Neural cell (in vitro differentiated cells): ENCODE data around the gene FGF14. TPM values are rescaled to one million over a fixed set of nuclear protein-coding genes. Genes with fewer than 3 reads are reported as not detected.

ENCODE experiments used
- H2AFZ ChIP-seq: fragments of 200-600, 300-800 bp; sonication (generic), shearing (Covaris generic); 2 replicates; pipeline ENCODE4 v1.6.0; 2014; ENCODE audit warnings: low read depth, mild to moderate bottlenecking, antibody characterized with exemption, low read length, moderate library complexity
- H3F3A ChIP-seq: fragments of 200-600 bp; shearing (Covaris generic); 2 replicates; pipeline ENCODE4 v1.6.1; 2016; ENCODE audit warnings: mild to moderate bottlenecking, moderate library complexity, mixed read lengths, antibody characterized with exemption, low read length; ENCODE audit not compliant: insufficient read depth, poor library complexity, severe bottlenecking
- H3K27ac ChIP-seq: fragments of 200-600, 300-800 bp; sonication (generic), shearing (Covaris generic); 2 replicates; pipeline ENCODE4 v1.5.1; 2014; ENCODE audit warnings: mild to moderate bottlenecking, low read length, moderate library complexity
- H3K27me3 ChIP-seq: fragments of 300-800, 200-600 bp; sonication (generic), shearing (Covaris generic); 2 replicates; pipeline ENCODE4 v1.6.0; 2014; ENCODE audit warnings: mild to moderate bottlenecking, low read depth, low read length, moderate library complexity; ENCODE audit not compliant: insufficient read depth
- H3K36me3 ChIP-seq: fragments of 300-800, 200-600 bp; sonication (generic), shearing (Covaris generic); 2 replicates; pipeline ENCODE4 v1.5.1; 2014; ENCODE audit warnings: mild to moderate bottlenecking, antibody characterized with exemption, low read length, moderate library complexity; ENCODE audit not compliant: insufficient read depth
- H3K4me2 ChIP-seq: fragments of 300-800, 200-600 bp; sonication (generic), shearing (Covaris generic); 2 replicates; pipeline ENCODE4 v1.6.0; 2014; ENCODE audit warnings: mild to moderate bottlenecking, low read length
- H3K4me3 ChIP-seq: fragments of 300-800, 200-600 bp; sonication (generic), shearing (Covaris generic); 2 replicates; pipeline ENCODE4 v1.5.1; 2014; ENCODE audit warnings: mild to moderate bottlenecking, low read length, moderate library complexity
- H3K79me2 ChIP-seq: fragments of 200-600 bp; shearing (Covaris generic); replicated peaks from 2 replicates; pipeline ENCODE4 v1.6.0; 2014; ENCODE audit warnings: mild to moderate bottlenecking, low read length, moderate library complexity; ENCODE audit not compliant: insufficient read depth
- H3K9ac ChIP-seq: fragments of 300-800, 200-600 bp; sonication (generic), shearing (Covaris generic); 2 replicates; pipeline ENCODE4 v1.6.1; 2016; ENCODE audit warnings: mild to moderate bottlenecking, low read length, mixed read lengths
- H3K9me2 ChIP-seq: fragments of 200-600 bp; shearing (Covaris generic); 2 replicates; pipeline ENCODE4 v1.6.1; 2016; ENCODE audit warnings: mild to moderate bottlenecking, low read length, mixed read lengths; ENCODE audit not compliant: insufficient read depth
- H3K9me3 ChIP-seq: fragments of 200-600, 300-800 bp; sonication (generic), shearing (Covaris generic); 2 replicates; pipeline ENCODE4 v1.6.1; 2016; ENCODE audit warnings: mild to moderate bottlenecking, mixed run types, low read length, moderate library complexity, mixed read lengths
- H4K20me1 ChIP-seq: fragments of 200-600 bp; shearing (Covaris generic); 2 replicates; pipeline ENCODE4 v1.6.1; 2016; ENCODE audit warnings: mild to moderate bottlenecking, mixed run types; ENCODE audit not compliant: insufficient read depth
- EP300 ChIP-seq: fragments of 450-650 bp; conservative IDR thresholded peaks from 2 replicates; pipeline ENCODE4 v1.6.1; 2014; ENCODE audit warnings: antibody characterized with exemption, mild to moderate bottlenecking, moderate library complexity; ENCODE audit not compliant: poor library complexity, severe bottlenecking
- EZH2 ChIP-seq: fragments of 200-600, 300-800 bp; shearing (Covaris generic), sonication (generic); IDR thresholded peaks from 2 replicates; pipeline ENCODE4 v1.6.1; 2014; ENCODE audit warnings: antibody characterized with exemption, low read length, borderline replicate concordance, mild to moderate bottlenecking; ENCODE audit not compliant: insufficient read depth, poor library complexity, severe bottlenecking
- MXI1 ChIP-seq: fragments of 450-650 bp; conservative IDR thresholded peaks from 2 replicates; pipeline ENCODE4 v1.6.1; 2014; ENCODE audit warnings: antibody characterized with exemption, mild to moderate bottlenecking; ENCODE audit not compliant: poor library complexity, severe bottlenecking
- POLR2AphosphoS5 ChIP-seq: IDR thresholded peaks from 2 replicates; pipeline ENCODE4 v1.6.1; 2012
- RAD21 ChIP-seq: fragments of 450-650 bp; conservative IDR thresholded peaks from 2 replicates; pipeline ENCODE4 v1.6.1; 2014; ENCODE audit warnings: antibody characterized with exemption, mild to moderate bottlenecking, moderate library complexity
- SMC3 ChIP-seq: fragments of 450-650 bp; conservative IDR thresholded peaks from 2 replicates; pipeline ENCODE4 v1.6.1; 2014; ENCODE audit warnings: antibody characterized with exemption, mild to moderate bottlenecking, moderate library complexity; ENCODE audit not compliant: poor library complexity
- TAF1 ChIP-seq: IDR thresholded peaks from 2 replicates; pipeline ENCODE4 v1.6.1; 2012; ENCODE audit warnings: low read depth
- polyA plus RNA-seq: library from polyadenylated mRNA; depleted of rRNA; stranded (reverse); fragments of >200 nt; gene quantifications from 2 replicates; pipeline ENCODE4 v1.2.3, GENCODE V29; 2014
- TF ChIP-seq, protein P1 (sequence below): IDR thresholded peaks from 2 replicates; pipeline ENCODE4 v1.6.1; 2012; ENCODE audit warnings: borderline replicate concordance
- TF ChIP-seq, protein P2 (sequence below): fragments of 450-650 bp; IDR thresholded peaks from 2 replicates; pipeline ENCODE4 v1.5.1; 2014; ENCODE audit warnings: antibody characterized with exemption, mild to moderate bottlenecking, moderate library complexity; ENCODE audit not compliant: poor library complexity, severe bottlenecking

Gene FGF14
- polyA plus RNA-seq, 1 donor from 2014 or later: 36.4 TPM

GRCh38 chr13:102207680-102208342 is 194.0 kb downstream of the FGF14 start:
- Histone ChIP-seq H3K9ac (no peak overlapping the region), H3K27me3 (no peaks in the 10 kb centered on the region), H4K20me1 (no peaks in the 10 kb centered on the region), H3K9me3 (no peaks in the 10 kb centered on the region), H3K27ac (no peak overlapping the region), H3K4me2 (no peak overlapping the region), H3K4me3 (no peak overlapping the region), H3K79me2 (no peaks in the 10 kb centered on the region), H3K9me2 (no peaks in the 10 kb centered on the region), H3F3A (no peaks in the 10 kb centered on the region), H2AFZ (no peak overlapping the region), H3K36me3 (no peaks in the 10 kb centered on the region)
- TF ChIP-seq SMC3: no peak
- TF ChIP-seq RAD21: no peak
- no peak for TF ChIP-seq TAF1
- TF ChIP-seq POLR2AphosphoS5: no peak
- TF ChIP-seq, protein P1, sequence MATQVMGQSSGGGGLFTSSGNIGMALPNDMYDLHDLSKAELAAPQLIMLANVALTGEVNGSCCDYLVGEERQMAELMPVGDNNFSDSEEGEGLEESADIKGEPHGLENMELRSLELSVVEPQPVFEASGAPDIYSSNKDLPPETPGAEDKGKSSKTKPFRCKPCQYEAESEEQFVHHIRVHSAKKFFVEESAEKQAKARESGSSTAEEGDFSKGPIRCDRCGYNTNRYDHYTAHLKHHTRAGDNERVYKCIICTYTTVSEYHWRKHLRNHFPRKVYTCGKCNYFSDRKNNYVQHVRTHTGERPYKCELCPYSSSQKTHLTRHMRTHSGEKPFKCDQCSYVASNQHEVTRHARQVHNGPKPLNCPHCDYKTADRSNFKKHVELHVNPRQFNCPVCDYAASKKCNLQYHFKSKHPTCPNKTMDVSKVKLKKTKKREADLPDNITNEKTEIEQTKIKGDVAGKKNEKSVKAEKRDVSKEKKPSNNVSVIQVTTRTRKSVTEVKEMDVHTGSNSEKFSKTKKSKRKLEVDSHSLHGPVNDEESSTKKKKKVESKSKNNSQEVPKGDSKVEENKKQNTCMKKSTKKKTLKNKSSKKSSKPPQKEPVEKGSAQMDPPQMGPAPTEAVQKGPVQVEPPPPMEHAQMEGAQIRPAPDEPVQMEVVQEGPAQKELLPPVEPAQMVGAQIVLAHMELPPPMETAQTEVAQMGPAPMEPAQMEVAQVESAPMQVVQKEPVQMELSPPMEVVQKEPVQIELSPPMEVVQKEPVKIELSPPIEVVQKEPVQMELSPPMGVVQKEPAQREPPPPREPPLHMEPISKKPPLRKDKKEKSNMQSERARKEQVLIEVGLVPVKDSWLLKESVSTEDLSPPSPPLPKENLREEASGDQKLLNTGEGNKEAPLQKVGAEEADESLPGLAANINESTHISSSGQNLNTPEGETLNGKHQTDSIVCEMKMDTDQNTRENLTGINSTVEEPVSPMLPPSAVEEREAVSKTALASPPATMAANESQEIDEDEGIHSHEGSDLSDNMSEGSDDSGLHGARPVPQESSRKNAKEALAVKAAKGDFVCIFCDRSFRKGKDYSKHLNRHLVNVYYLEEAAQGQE: no peak

GRCh38 chr13:102203718-102204117 is 198.1 kb downstream of the FGF14 start:
- no peak overlapping the region for H2AFZ ChIP-seq
- no peaks in the 10 kb centered on the region for H4K20me1 ChIP-seq
- no peak overlapping the region for H3K9ac ChIP-seq
- no peaks in the 10 kb centered on the region for H3F3A ChIP-seq
- no peak for TF ChIP-seq SMC3
- TF ChIP-seq, protein P1: no peak
- TF ChIP-seq RAD21: no peak
- no peak for TF ChIP-seq EZH2
- no peak for TF ChIP-seq EP300
- no peak for TF ChIP-seq TAF1
- TF ChIP-seq, protein P2, sequence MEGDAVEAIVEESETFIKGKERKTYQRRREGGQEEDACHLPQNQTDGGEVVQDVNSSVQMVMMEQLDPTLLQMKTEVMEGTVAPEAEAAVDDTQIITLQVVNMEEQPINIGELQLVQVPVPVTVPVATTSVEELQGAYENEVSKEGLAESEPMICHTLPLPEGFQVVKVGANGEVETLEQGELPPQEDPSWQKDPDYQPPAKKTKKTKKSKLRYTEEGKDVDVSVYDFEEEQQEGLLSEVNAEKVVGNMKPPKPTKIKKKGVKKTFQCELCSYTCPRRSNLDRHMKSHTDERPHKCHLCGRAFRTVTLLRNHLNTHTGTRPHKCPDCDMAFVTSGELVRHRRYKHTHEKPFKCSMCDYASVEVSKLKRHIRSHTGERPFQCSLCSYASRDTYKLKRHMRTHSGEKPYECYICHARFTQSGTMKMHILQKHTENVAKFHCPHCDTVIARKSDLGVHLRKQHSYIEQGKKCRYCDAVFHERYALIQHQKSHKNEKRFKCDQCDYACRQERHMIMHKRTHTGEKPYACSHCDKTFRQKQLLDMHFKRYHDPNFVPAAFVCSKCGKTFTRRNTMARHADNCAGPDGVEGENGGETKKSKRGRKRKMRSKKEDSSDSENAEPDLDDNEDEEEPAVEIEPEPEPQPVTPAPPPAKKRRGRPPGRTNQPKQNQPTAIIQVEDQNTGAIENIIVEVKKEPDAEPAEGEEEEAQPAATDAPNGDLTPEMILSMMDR: no peak
- TF ChIP-seq POLR2AphosphoS5: no peak
- no peak for TF ChIP-seq MXI1
- no peak overlapping the region for H3K4me2 ChIP-seq
- no peak overlapping the region for H3K27ac ChIP-seq
- no peaks in the 10 kb centered on the region for H3K9me2 ChIP-seq
- H3K36me3 ChIP-seq: no peaks in the 10 kb centered on the region
- no peaks in the 10 kb centered on the region for H3K79me2 ChIP-seq
- H3K4me3 ChIP-seq: no peak overlapping the region
- H3K27me3 ChIP-seq: no peaks in the 10 kb centered on the region
- no peaks in the 10 kb centered on the region for H3K9me3 ChIP-seq
